KG1 (cell line): Measurements from ENCODE around the gene CNN1.
"Not testable (repeated sequence)": the region's sequence is repeated elsewhere in the genome, so short reads cannot be mapped to it uniquely, and the experiment has no call there.

Experiments used
- DNase-seq: peaks from one replicate; lab custom pipeline; 2025; lab: John Stamatoyannopoulos, UW

CNN1 gene

DNA sequence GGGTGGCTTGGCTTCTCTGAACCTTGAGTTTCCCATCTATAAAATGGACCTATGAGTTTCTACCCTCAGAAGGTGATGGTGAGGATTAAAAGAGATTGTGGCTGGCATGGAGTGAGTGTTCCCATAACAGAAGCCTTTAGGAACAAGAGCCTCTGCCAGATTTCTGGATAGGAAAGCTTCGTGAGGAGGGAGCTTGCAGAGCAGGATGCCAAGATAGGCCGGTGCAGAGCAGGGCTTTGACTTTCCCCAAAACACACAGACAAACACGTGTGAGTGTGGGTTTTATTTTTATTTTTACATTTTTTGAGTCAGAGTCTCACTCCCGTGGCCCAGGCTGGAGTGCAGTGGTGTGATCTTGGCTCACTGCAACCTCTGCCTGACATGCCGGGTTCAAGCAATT is 3.7 kb upstream of the CNN1 start:
- no peak for DNase-seq

DNA sequence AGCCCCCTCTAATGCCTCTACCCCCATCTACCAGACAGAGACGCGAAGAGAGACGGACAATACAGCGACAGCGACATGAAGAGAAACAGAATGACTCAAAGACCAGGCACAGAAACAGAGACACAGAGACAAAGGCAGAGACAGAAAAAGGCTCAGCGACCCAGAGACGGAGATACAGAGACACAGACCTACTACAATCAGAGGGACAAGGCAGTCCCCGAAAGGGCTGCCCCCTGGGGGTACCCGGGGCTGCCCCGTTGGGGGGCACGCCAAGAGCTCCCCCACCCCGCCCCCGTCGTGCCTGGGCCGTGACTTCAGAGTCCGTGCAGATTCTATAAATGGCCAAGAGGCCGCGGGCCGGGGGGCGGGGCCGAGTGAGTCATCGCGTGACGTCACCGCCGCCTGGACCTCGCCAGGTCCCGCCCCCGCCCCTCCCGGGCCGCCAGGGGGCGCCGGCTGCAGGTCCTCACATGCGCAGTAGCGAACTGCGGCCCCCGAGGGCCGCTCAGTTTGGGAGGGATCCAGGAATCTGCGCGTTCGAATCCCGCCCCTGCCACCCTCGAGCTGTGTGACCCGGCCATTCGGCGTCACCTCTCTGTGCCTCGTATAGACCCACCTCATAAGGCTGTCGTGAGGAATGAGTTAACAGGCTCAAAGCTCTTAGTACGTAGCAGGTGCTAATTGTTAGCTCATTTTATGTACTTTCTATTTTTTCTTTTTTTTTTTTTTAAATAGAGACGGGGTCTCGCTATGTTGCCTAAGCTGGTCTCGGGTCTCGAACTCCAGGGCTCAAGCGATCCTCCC is 2.7 kb upstream of the CNN1 start:
- peak; percentile 49 for DNase-seq

DNA sequence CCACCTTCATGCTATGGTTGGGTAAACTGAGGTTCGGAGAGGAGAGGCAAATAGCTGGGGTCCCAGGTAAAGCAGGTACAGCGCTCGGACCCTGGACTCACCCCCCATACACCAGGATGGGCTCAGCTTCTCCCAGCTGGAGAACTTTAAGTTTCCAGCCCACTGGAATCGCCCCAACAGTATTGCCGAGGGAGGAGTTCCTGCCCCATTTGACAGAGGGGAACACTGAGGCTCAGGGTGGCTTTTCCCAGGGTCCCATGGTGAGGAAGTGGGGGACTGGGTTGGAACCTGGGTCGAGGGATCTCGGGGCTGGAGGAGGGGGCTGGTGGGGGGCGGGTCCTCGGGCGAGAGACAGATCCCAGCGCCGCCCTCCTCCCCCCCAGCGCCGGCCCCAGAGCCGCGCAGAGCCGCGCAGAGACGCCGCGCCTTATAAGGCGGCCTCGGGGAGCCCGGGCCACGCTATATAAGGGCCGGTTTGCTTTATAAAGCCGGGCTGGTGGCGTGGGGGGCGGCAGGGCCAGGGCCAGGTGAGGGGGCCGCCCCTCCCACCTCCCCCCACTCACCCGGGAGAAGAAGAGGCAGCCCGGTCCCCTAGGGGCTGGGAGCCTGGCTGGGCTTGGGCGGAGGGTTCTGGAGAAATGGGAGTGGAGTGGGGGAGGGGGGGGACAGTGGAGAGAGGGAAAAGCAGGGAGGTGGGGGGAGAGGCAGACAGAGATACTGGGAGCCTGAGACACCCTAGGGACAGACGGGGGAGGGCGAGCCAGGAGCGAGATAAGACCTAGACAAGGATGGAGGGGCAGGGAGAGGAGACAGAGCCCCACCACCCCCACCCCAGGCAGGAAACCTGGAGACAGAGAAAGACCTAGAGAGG is 1.1 kb downstream of the CNN1 start:
- no peak for DNase-seq

DNA sequence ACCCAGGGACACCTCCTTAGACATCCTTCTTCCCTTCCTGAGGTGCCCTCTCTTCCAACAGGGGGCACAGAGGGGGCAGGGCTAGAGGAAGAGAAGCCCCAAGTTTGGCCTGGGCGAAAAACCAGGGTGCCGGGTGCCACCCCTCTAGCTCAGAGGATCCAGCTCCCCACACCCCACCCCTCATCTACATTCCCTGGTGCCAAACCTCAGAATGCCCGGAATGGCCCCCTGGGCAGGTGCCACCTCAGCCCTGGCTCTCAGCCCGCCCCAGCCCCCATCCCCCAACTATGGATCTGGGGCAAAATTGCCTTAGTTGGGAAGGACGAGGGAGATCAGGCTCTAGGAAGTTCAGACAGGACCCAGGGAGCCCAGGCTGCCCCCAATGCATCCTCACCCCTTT is 2.0 kb downstream of the CNN1 start:
- no peak for DNase-seq

DNA sequence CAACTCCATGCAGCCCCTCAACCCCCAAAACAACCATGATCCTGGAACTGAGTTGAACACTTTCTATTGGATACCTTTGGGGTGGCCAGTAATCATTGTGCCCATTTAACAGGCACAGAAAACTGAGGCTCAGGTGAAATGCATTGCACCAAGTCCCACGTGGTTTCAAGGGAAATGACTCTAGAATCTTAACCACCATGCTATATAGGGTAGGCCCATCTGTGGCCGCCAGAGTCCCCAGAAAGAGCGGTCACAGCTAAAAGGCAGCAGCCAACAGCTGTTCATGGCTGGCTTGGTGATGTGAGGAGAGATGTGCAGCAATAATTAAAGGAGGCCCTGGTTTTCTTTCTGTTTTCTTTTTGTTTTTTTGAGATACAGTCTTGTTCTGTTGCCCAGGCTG is 2.6 kb downstream of the CNN1 start:
- DNase-seq, result no peak

DNA sequence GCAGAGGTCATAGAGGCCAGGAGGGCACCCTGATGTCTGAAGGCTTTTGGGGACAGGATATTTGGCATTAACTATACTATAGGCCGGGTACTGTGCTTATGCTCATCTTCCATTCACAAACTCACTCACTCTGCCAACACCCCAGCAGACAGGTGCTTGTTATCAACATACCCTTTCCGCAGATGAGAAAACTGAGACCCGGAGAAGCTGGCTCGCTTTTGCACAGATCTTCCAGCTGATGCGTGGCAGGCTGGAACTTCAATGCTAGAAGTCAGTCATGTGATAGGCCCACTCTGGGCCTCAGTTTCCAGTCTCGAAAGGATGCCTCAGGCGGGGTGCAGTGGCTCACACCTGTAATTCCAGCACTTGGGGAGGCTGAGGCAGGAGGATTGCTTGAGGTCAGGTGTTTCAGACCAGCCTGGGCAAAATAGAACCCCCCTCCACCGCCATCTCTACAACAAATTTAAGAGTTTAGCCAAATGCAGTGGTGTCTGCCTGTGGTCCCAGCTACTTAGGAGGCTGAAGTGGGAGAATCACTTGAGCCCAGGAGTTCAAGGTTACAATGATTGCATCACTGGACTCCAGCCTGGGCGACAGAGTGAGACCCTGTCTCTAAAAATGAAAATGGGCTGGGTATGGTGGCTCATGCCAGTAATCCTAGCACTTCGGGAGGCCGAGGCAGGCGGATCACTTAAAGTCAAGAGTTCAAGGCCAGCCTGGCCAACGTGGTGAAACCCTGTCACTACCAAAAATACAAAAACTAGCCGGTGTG is 9.5 kb downstream of the CNN1 start:
- no peak for DNase-seq

DNA sequence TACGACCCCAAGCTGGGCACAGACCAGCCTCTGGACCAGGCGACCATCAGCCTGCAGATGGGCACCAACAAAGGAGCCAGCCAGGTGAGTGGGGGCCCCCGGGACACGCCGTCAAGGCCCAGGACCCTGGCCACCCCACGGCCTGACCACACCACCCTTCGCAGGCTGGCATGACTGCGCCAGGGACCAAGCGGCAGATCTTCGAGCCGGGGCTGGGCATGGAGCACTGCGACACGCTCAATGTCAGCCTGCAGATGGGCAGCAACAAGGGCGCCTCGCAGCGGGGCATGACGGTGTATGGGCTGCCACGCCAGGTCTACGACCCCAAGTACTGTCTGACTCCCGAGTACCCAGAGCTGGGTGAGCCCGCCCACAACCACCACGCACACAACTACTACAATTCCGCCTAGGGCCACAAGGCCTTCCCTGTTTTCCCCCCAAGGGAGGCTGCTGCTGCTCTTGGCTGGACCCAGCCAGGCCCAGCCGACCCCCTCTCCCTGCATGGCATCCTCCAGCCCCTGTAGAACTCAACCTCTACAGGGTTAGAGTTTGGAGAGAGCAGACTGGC is 10.8 kb downstream of the CNN1 start:
- no peak for DNase-seq

DNA sequence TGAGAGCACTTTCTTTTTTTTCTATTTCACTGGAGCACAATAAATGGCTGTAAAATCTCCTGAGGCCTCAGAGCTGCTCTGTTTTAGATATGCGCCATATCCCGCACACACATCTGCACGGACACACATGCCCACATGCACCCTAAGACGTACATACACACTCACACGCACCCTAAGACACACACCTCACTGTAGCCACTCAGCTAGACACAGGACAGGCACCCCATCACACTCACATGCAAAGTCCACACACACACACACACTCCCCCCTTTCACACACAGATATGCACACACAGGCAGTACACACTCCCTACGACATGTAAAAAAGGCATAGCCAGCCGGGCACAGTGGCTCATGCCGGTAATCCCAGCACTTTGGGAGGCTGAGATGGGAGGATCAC is 11.6 kb downstream of the CNN1 start:
- DNase-seq, result no peak

DNA sequence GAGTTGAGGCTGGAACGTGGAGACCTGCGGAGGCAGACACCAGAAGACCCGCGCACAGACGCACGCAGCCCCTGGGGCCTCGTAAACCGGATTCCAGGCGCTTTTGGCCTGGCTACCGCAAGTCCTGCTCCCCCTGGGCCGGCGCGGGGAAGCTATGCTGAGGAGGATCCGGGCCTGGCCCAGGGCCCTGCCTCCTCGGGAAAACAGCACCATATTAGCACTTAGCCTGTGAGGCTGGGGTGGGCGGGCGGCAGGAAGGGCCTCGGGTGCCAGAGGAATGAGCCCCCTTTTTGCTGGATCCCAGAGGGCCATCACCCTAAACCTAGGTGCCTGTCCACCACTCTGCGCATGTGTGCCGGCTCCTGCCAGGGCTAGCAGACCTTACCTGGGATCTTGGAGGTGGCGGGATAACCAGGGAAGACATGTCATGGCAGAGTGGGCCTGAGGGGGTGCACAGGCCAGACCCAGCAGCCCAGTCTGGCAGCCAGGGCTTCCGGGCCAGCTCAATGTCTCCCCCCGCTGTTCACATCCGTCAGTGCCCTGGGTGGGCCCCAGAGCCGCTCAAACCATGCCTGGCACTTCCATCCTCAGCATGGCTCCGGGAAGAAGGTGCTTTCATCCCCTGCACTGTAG is 13.1 kb downstream of the CNN1 start:
- no peak for DNase-seq

DNA sequence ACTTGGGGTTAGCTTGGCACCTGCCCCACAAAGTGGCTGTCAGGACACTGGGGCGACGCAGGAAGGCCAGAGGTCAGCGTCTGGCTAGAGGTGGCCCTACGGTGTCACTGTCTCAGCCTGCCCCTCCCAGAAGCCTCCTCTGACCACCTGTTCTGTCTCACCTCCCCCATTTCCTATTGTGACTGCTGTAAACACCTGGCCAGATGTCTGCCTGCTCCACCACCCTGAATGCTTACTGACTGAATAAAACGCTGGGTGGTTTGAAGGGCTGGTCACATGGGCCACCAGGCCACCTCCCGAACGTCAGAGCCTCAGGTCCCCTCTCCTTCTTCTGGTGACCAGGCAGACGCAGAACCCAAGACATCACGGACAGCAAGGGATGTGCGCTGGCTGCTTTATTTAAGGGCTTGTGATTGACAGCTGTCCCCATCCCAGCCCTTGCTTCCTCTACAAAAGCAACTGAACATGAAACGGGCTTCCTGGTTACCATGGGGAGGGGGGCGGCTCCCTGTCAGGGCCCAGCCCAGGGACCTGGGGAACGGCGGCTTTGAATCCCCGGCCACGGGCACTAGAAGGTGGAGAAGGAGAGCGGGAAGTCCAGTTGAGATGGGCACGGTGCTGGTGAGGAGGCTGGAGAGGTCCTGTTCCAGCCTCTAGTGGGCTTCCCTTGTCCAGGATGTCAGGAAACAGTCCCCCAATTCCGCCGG is 14.2 kb downstream of the CNN1 start:
- DNase-seq, result no peak

DNA sequence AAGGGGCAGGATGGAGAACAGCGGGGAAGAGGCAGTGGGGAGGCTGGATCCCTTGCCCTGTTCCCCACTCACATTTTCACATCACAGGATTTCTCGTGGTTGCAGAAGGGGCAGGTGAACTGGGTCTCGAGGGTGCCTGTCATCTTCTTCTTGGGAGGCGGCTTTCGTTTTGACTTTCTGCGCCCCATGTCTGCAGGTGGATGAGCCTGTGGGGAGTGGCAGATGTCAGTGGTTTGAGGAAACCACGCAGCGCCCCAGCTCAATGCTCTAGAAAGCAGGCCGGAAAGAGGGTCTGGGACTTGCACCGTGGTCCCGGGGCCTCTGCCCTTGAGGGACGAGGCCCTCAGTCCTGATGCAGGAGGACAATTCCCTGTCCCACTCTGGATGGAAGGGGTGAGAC is 15.5 kb downstream of the CNN1 start:
- DNase-seq, result no peak

DNA sequence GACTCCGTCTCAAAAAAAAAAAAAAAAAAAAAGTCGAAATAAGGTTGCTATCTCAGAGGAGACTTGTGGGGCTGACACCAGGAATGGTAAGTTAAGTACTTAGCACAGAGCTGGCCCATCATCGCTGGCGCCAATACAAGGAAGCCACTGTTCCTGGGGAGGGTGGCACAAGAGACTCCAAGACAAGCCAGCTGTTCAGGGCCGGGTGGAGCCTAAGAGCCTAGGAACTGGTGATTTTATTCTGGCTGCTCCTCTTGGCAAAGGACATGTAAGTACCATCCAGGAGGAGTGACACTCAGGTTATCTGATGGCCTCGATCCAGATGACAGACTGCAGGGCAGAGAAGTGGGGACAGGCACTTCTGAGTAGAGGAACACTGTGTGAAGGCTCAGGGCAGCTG is 16.6 kb downstream of the CNN1 start:
- no peak for DNase-seq

DNA sequence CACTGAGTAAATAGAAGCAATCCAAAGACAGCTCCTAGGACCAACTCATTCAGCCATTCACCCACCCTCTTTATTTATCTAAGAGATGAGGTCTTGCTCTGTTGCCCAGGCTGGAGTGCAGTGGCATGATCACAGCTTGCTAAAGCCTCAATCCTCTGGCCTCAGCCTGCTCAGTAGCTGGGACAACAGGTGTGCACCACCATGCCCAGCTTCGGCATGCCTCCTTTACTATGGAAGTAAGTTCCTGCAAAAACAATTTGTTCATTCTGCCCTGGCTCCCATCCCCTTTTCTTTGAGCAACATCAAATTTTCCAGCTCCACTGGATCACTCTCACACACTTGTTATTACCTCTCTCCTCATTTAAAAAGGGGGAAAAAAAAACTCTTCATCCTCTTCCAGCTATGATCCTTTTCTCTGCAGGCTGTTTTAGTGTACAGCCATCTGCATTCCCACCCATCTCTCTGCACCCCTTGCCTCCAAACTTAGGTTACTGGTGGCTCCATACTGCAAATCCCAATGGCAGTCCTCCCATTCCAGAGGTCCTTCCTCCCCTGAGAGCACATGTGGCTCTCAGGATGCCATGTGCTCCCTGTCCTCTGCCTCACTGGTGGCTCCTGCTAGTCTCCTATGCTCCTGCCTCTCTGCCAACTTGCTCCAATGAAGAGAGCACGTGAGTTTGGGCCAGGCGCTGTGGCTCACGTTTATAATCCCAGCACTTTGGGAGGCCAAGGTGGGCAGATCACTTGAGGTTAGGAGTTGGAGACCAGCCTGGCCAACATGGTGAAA is 18.2 kb downstream of the CNN1 start:
- DNase-seq, result no peak

DNA sequence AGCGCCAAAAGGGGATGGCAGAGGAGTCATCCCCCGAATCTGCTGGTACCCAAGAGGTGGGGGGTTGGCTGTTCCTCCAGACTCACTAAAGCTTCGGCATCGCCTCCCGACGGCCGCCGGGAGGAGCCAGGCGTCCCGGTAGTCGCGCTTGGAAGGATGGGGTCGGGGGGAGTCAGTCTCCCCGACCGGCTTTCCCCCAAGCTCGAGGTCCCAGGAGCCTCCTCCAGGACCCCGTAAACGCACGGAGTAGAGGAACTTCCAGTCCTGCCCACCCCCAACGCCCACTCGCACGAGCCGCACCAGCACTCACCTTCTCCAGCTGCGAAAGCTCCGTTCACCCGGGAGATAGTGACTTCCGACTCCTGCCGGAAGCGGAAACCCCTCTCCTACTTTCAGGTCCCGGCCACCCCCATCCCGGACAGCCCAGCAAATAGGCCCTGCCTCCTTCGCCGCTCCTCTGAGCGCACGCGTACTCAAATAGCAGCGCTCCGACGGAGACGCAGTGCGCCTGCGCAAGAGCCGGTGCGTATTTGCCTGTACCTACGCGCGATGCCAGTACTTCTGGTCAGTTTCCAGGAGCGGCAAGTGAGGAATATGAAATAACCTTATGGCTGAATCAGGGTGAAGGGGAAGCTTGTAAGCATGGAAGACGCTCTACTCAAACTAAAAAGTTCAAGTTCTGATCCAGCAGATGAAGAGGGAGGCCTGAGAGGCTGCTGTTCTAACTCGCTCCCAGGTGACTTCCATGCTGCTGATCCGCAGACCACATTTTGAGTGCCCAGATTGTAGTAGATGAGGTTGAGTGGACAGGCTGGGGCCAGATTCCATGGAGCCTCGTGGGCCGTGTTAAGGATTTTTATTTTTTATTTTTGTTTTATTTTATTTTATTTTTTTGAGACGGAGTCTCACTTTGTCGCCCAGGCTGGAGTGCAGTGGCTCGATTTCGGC is 20.5 kb downstream of the CNN1 start, which contains the start of gene ELOF1:
Gene ELOF1, minus strand, starts transcription at position 350 of the 948 bp plus-strand sequence. CDS start 4,883 bp downstream, outside the sequence.
- peak; percentile 91 for DNase-seq

DNA sequence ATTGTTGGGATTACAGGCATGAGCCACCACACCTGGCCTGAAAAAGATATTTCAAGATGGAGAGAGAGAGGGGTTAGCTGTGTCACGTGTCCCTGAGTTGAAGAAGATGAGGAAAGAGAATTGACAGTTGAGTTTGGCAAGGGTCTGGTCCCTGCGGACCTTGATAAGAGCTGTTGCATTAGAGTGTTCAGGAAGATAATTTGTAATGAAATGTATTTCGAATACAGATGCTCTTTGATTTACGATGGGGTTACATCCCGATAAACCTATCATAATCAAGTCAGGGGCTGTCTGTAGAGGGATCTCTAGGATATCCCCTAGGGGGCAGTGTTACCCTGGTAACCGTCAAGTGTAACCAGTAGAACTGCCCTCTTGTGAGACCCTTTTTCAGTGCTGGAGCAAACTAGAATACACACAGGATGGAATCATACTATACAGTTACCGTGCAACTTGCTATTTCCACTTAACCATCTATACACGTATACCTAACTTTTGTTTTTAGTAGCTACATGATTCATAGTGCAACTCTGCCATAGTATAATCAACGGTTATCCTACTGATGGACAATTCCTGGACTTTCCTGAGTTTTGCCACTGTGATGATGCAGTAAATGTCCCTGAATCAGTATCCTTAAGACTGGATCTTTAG is 21.9 kb downstream of the CNN1 start:
- peak; percentile 43 for DNase-seq

DNA sequence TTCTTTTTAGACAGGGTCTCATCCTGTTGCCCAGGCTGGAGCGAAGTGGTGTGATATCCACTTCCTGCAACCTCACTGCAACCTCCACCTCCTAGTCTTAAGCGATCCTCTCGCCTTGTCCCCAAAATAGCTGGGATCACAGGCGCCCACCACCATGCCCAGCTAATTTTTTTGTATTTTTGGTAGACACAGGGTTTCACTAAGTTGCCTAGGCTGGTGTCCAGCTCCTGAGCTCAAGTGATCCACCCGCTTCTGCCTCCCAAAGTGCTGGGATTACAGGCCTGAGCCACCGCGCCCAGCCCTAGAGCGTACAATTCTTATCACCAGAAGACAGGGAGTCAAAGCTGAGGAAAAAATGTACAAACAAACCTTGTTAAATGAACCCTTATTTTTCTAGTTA is 24.9 kb downstream of the CNN1 start:
- no peak for DNase-seq

DNA sequence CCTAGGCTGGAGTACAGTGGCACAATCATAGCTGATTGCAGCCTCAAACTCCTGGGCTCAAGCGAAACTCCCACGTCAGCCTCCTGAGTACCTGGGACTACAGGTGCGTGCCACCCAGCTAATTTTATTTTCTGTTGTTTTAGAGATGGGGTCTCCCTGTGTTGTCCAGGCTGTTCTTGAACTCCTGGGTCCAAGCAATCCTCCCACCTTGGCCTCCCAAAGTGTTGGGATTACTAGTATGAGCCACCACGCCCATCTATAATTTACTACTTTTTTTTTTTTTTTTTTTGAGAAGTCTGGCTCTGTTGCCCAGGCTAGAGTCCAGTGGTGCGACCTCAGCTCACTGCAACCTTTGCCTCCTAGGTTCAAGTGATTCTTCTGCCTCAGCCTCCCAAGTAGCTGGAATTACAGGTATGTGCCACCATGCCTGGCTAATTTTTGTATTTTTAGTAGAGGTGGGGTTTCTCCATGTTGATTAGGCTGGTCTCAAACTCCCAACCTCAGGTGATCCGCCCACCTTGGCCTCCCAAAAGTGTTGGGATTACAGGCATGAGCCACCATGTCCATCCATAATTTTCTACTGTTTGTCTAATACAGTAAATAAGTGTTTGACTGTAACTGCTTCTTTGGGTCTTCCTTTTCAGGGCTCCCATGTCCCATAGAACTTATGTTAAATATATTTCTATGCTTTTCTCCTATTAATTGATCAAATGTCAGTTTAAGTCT is 25.6 kb downstream of the CNN1 start:
- not testable (repeated sequence) for DNase-seq

DNA sequence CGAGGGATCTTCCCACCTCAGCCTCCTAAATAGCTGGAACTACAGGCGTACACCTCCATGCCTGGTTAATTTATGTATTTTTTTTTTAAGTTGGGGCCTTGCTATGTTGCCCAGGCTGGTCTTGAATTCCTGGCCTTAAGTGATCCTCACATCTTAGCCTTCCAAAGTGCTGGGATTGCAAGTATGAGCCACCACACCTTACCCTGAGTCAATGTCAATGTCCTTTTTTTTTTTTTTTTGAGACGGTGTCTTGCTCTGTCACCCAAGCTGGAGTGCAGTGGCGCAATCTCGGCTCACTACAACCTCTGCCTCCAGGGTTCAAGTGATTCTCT is 27.0 kb downstream of the CNN1 start:
- DNase-seq, result not testable (repeated sequence)
